Fibroblast of pulmonary artery (primary cell): ENCODE results near the gene SOSTDC1.

Source experiments
- DNase-seq: peaks from one replicate; pipeline ENCODE4 v3.0.0-alpha.2; 2010; ENCODE audit warnings: low read depth
- H3K4me3 ChIP-seq: replicated peaks from 2 replicates; pipeline ENCODE4 v1.5.1; 2011; ENCODE audit warnings: low read depth, mild to moderate bottlenecking, control low read depth, low read length, moderate library complexity
- CTCF ChIP-seq: IDR thresholded peaks from 2 replicates; pipeline ENCODE4 v1.5.1; 2011; ENCODE audit warnings: mild to moderate bottlenecking, control low read depth, low read length, inconsistent platforms; ENCODE audit errors: missing control alignments

The SOSTDC1 gene

GRCh38 chr7:16412274-16413254 lies 53.0 kb downstream of the SOSTDC1 start:
- DNase-seq = no peak
- no peak for TF ChIP-seq CTCF
- H3K4me3 ChIP-seq = no peak overlapping the region
